Lower leg skin (tissue), 4 donors: ENCODE results near the gene DND1. TPM values are rescaled to one million over a fixed set of nuclear protein-coding genes. Genes with fewer than 3 reads are reported as not detected.
"Not testable (repeated sequence)": the region's sequence is repeated elsewhere in the genome, so short reads cannot be mapped to it uniquely, and the experiment has no call there.

ENCODE experiments used
- DNase-seq, 2 donors: peaks; one replicate each; pipeline ENCODE4 v3.0.0-alpha.2; 2019; ENCODE audit warnings: low spot score in 2 of 2
- H3K4me3 ChIP-seq: fragments of 200-600 bp; sonication (generic); 2 replicates; pipeline ENCODE4 v1.5.1; 2017; ENCODE audit warnings: mild to moderate bottlenecking, low read depth; ENCODE audit not compliant: poor library complexity, severe bottlenecking
- CTCF ChIP-seq, 3 donors: fragments of 450-650 bp; IDR thresholded peaks; one replicate each; pipeline ENCODE4 v1.5.1; 2016; ENCODE audit warnings: antibody characterized with exemption in 3 of 3, mild to moderate bottlenecking in 3 of 3, moderate library complexity in 2 of 3
- POLR2A ChIP-seq, 2 donors: fragments of 450-650 bp; IDR thresholded peaks; one replicate each; pipeline ENCODE4 v1.6.1; 2016 to 2017; ENCODE audit warnings: antibody characterized with exemption in 2 of 2, mild to moderate bottlenecking in 1 of 2, moderate library complexity in 1 of 2
- WGBS, 2 donors: methylation state at CpG; one replicate each; pipeline ENCODE4 v1.1.5; 2018; 5-methylcytosine and 5-hydroxymethylcytosine counted together
- intact Hi-C: fragments of 100-400 bp; cut with DNase I; formaldehyde crosslinking; loops from one replicate; pipeline ENCODE4 v1.15.0; 2023; ENCODE audit warnings: low total_unique reads
- microRNA-seq, 2 donors: library from miRNA; unstranded; fragments of <30 nt; microRNA quantifications; one replicate each; pipeline ENCODE4, GENCODE V29; 2016; ENCODE audit warnings: borderline replicate concordance in 2 of 2, borderline number of aligned reads in 1 of 2
- total RNA-seq, 4 donors: library from RNA; depleted of rRNA; stranded (reverse); fragments of >200 nt; gene quantifications; one replicate each; pipeline ENCODE4 v1.1.0, GENCODE V29; 2016

Gene DND1
- total RNA-seq, 4 donors from 2014 or later = 0.49 to 0.94 (median 0.69) TPM

GRCh38 chr5:140628711-140629110 lies 44.7 kb downstream of the DND1 start:
- H3K4me3 ChIP-seq = no peak overlapping the region
- TF ChIP-seq POLR2A (IDR thresholded peaks at IDR 0.05) (no peak), CTCF (IDR thresholded peaks at IDR 0.05) (no peak)
- DNase-seq = no peak
- intact Hi-C loops = no loop called here
- 23 to 33% methylated on average over 1 of the region's 1 CpG for WGBS, 2 donors

- TF ChIP-seq CTCF (IDR thresholded peaks at IDR 0.05) = no peak
- TF ChIP-seq POLR2A (IDR thresholded peaks at IDR 0.05) = no peak
- intact Hi-C loops = no loop called here
- H3K4me3 ChIP-seq = no peak overlapping the region
- 84 to 92% methylated on average over 6 of the region's 6 CpGs for WGBS, 2 donors
- peak in 1 of 2 donors; percentile 42 for DNase-seq
Measured at GRCh38 chr5:140627972-140628371, 45.4 kb downstream of the DND1 start.

GRCh38 chr5:140624886-140625285 lies 48.5 kb downstream of the DND1 start:
- peak in 1 of 2 donors; percentile 68 for DNase-seq
- intact Hi-C loops, H3K4me3 ChIP-seq: not testable (repeated sequence)
- WGBS, 2 donors = 86 to 91% methylated on average over 10 of the region's 10 CpGs

GRCh38 chr5:140623061-140623460 lies 50.3 kb downstream of the DND1 start:
- DNase-seq, intact Hi-C loops, H3K4me3 ChIP-seq: not testable (repeated sequence)

GRCh38 chr5:140622301-140622700 lies 51.1 kb downstream of the DND1 start:
- WGBS, 2 donors = 85 to 93% methylated on average over 3 of the region's 3 CpGs
- TF ChIP-seq POLR2A (IDR thresholded peaks at IDR 0.05) (no peak), CTCF (IDR thresholded peaks at IDR 0.05) (no peak)
- no peak for DNase-seq
- H3K4me3 ChIP-seq = no peak overlapping the region
- intact Hi-C loops = no loop called here

Small RNA genes within 50 kb of the gene (microRNA-seq; reads per million reads assigned to microRNA genes)
- 0 to 1.7 reads per million in 2 donors for gene MIR3655

Other genes with a start within 250 kb of the DND1 start
- gene EIF4EBP3, start 125.9 kb downstream of the DND1 start, total RNA-seq = 10 to 100 TPM; 19.2 to 32.1 (median 27.2) TPM
- gene SRA1, start 116.1 kb downstream of the DND1 start, total RNA-seq = 10 to 100 TPM; 11.4 to 23.9 (median 14.6) TPM
- gene APBB3, start 109.0 kb downstream of the DND1 start, total RNA-seq = 10 to 100 TPM; 14.0 to 23.7 (median 19.2) TPM
- gene SLC35A4, start 108.7 kb downstream of the DND1 start, total RNA-seq = 10 to 100 TPM; 59.7 to 86.4 (median 68.2) TPM
- gene CD14, start 40.4 kb downstream of the DND1 start, total RNA-seq = 10 to 100 TPM; 14.9 to 22.1 (median 19.1) TPM
- 10 to 100 TPM; 60.3 to 99.8 (median 67.3) TPM for gene TMCO6, start 34.1 kb downstream of the DND1 start, total RNA-seq
- 10 to 100 TPM; 39.4 to 57.6 (median 45.8) TPM for gene NDUFA2, start 25.9 kb downstream of the DND1 start, total RNA-seq
- gene IK, start 25.7 kb downstream of the DND1 start, total RNA-seq = 100 to 1,000 TPM in 1 of 4 donors, 10 to 100 TPM in 3; 64.1 to 105 (median 94.8) TPM
- 10 to 100 TPM; 19.7 to 26.1 (median 21.4) TPM for gene WDR55, start 8.7 kb downstream of the DND1 start, total RNA-seq
- gene HARS1, start 17.8 kb upstream of the DND1 start, total RNA-seq = 10 to 100 TPM; 71.9 to 90.6 (median 80.8) TPM
- gene HARS2, start 17.9 kb upstream of the DND1 start, total RNA-seq = 10 to 100 TPM; 17.4 to 37.2 (median 31.8) TPM
- gene ZMAT2, start 26.9 kb upstream of the DND1 start, total RNA-seq = 10 to 100 TPM; 28.2 to 48.6 (median 41.2) TPM
- not detected for gene PCDHA1, start 112.6 kb upstream of the DND1 start, total RNA-seq
- not detected for gene PCDHA2, start 121.3 kb upstream of the DND1 start, total RNA-seq
- under 1 TPM in 2 of 4 donors, not detected in 2; 0.05 to 0.13 TPM for gene PCDHA3, start 127.5 kb upstream of the DND1 start, total RNA-seq
- gene PCDHA4, start 133.5 kb upstream of the DND1 start, total RNA-seq = under 1 TPM in 3 of 4 donors, not detected in 1; 0.08 to 0.58 (median 0.23) TPM
- gene PCDHA5, start 148.0 kb upstream of the DND1 start, total RNA-seq = under 1 TPM in 3 of 4 donors, not detected in 1; 0.05 to 0.19 (median 0.10) TPM
- under 1 TPM in 2 of 4 donors, not detected in 2; 0.13 to 0.49 TPM for gene PCDHA6, start 154.4 kb upstream of the DND1 start, total RNA-seq
- gene PCDHA7, start 160.7 kb upstream of the DND1 start, total RNA-seq = under 1 TPM in 1 of 4 donors, not detected in 3; 0.20 TPM
- under 1 TPM in 1 of 4 donors, not detected in 3; 0.22 TPM for gene PCDHA8, start 167.6 kb upstream of the DND1 start, total RNA-seq
- under 1 TPM in 2 of 4 donors, not detected in 2; 0.06 to 0.07 TPM for gene PCDHA9, start 174.8 kb upstream of the DND1 start, total RNA-seq
- gene PCDHA10, start 182.3 kb upstream of the DND1 start, total RNA-seq = 1 to 10 TPM in 1 of 4 donors, under 1 TPM in 3; 0.08 to 1.0 (median 0.55) TPM
- under 1 TPM in 3 of 4 donors, not detected in 1; 0.17 to 0.94 (median 0.34) TPM for gene PCDHA11, start 195.4 kb upstream of the DND1 start, total RNA-seq
- under 1 TPM in 3 of 4 donors, not detected in 1; 0.04 to 0.39 (median 0.25) TPM for gene PCDHA12, start 201.7 kb upstream of the DND1 start, total RNA-seq
- gene PCDHA13, start 208.5 kb upstream of the DND1 start, total RNA-seq = under 1 TPM in 3 of 4 donors, not detected in 1; 0.16 to 0.34 (median 0.30) TPM